ENCODE results near the gene KCNK3.

KCNK3 gene

GRCh38 chr2:26706616-26707473 lies 14.3 kb downstream of the KCNK3 start:
- H3K4me3 ChIP-seq (ENCODE audit: low read length) = no peak overlapping the region
- no peak for DNase-seq
- no peaks in the 10 kb centered on the region for H3K4me1 ChIP-seq (ENCODE audit: low read length)
- no peaks in the 10 kb centered on the region for H4K20me1 ChIP-seq (ENCODE audit: insufficient read depth, low read length)
- no peak overlapping the region for H2AFZ ChIP-seq (ENCODE audit: low read length)
- H3F3A ChIP-seq (ENCODE audit: insufficient read depth, low read length) = no peaks in the 10 kb centered on the region
- H3K27me3 ChIP-seq (replicated peaks; ENCODE audit: insufficient read depth, low read length) = peaks cover 94% of the 10 kb centered on the region
- H3K9ac ChIP-seq (ENCODE audit: low read length) = no peak overlapping the region
- no peak overlapping the region for H3K4me2 ChIP-seq (ENCODE audit: low read depth, low read length)
- H3K27ac ChIP-seq (ENCODE audit: low read length) = no peak overlapping the region
- no peaks in the 10 kb centered on the region for H3K9me3 ChIP-seq (replicated peaks; ENCODE audit: insufficient read depth, low read length)
- no peaks in the 10 kb centered on the region for H3K79me2 ChIP-seq (ENCODE audit: low read length)
- TF ChIP-seq CTCF (IDR thresholded peaks at IDR 0.05; ENCODE audit: low read length) (no peak), EZH2phosphoT487 (IDR thresholded peaks at IDR 0.05; ENCODE audit: low read length) (no peak), EZH2 (optimal IDR thresholded peaks at IDR 0.05; ENCODE audit: low read depth, low read length) (no peak)
- no peaks in the 10 kb centered on the region for H3K9me2 ChIP-seq (replicated peaks; ENCODE audit: insufficient read depth, low read length)
- H3K36me3 ChIP-seq (replicated peaks; ENCODE audit: insufficient read depth, low read length) = no peaks in the 10 kb centered on the region

GRCh38 chr2:26707747-26708146 lies 15.2 kb downstream of the KCNK3 start:
- Histone ChIP-seq H3K4me3 (ENCODE audit: low read length) (no peak overlapping the region), H4K20me1 (ENCODE audit: insufficient read depth, low read length) (no peaks in the 10 kb centered on the region), H3K27ac (ENCODE audit: low read length) (no peak overlapping the region), H3K36me3 (replicated peaks; ENCODE audit: insufficient read depth, low read length) (no peaks in the 10 kb centered on the region), H3K4me1 (ENCODE audit: low read length) (no peaks in the 10 kb centered on the region), H3K9me3 (replicated peaks; ENCODE audit: insufficient read depth, low read length) (no peaks in the 10 kb centered on the region), H3K79me2 (ENCODE audit: low read length) (no peaks in the 10 kb centered on the region), H3K9me2 (replicated peaks; ENCODE audit: insufficient read depth, low read length) (no peaks in the 10 kb centered on the region), H3F3A (ENCODE audit: insufficient read depth, low read length) (no peaks in the 10 kb centered on the region), H3K9ac (ENCODE audit: low read length) (no peak overlapping the region), H2AFZ (ENCODE audit: low read length) (no peak overlapping the region), H3K4me2 (ENCODE audit: low read depth, low read length) (no peak overlapping the region), H3K27me3 (replicated peaks; ENCODE audit: insufficient read depth, low read length) (peaks cover 94% of the 10 kb centered on the region)
- TF ChIP-seq CTCF (IDR thresholded peaks at IDR 0.05; ENCODE audit: low read length) (no peak), EZH2phosphoT487 (IDR thresholded peaks at IDR 0.05; ENCODE audit: low read length) (no peak), EZH2 (optimal IDR thresholded peaks at IDR 0.05; ENCODE audit: low read depth, low read length) (no peak)
- no peak for DNase-seq

GRCh38 chr2:26708457-26708856 lies 15.9 kb downstream of the KCNK3 start:
- no peak for TF ChIP-seq EZH2 (optimal IDR thresholded peaks at IDR 0.05; ENCODE audit: low read depth, low read length)
- TF ChIP-seq EZH2phosphoT487 (IDR thresholded peaks at IDR 0.05; ENCODE audit: low read length) = no peak
- TF ChIP-seq CTCF (IDR thresholded peaks at IDR 0.05; ENCODE audit: low read length) = no peak
- DNase-seq = no peak
- Histone ChIP-seq H4K20me1 (ENCODE audit: insufficient read depth, low read length) (no peaks in the 10 kb centered on the region), H3K9me2 (replicated peaks; ENCODE audit: insufficient read depth, low read length) (no peaks in the 10 kb centered on the region), H3K4me3 (ENCODE audit: low read length) (no peak overlapping the region), H3K36me3 (replicated peaks; ENCODE audit: insufficient read depth, low read length) (no peaks in the 10 kb centered on the region), H2AFZ (ENCODE audit: low read length) (no peak overlapping the region), H3K9me3 (replicated peaks; ENCODE audit: insufficient read depth, low read length) (no peaks in the 10 kb centered on the region), H3F3A (ENCODE audit: insufficient read depth, low read length) (no peaks in the 10 kb centered on the region), H3K27ac (ENCODE audit: low read length) (no peak overlapping the region), H3K9ac (ENCODE audit: low read length) (no peak overlapping the region), H3K27me3 (replicated peaks; ENCODE audit: insufficient read depth, low read length) (peaks cover 94% of the 10 kb centered on the region), H3K4me1 (ENCODE audit: low read length) (no peaks in the 10 kb centered on the region), H3K4me2 (ENCODE audit: low read depth, low read length) (no peak overlapping the region), H3K79me2 (ENCODE audit: low read length) (no peaks in the 10 kb centered on the region)
